Gastrocnemius medialis (tissue), 4 donors: Measurements from ENCODE around the gene LRRC15.

Experiments
- POLR2A ChIP-seq, 2 donors: fragments of 450-650 bp; IDR thresholded peaks; one replicate each; pipeline ENCODE4 v1.6.1; 2017; ENCODE audit warnings: antibody characterized with exemption in 2 of 2, mild to moderate bottlenecking in 2 of 2, moderate library complexity in 2 of 2
- TF ChIP-seq, protein P1 (sequence below), 5 experiments: fragments of 450-650 bp in 3 of 5; fragments of 200-600 bp in 2 of 5; sonication (generic) in 2 of 5; IDR thresholded peaks in 4 of 5; conservative IDR thresholded peaks in 1 of 5; 1 replicate in 4 of 5; 2 replicates in 1 of 5; pipeline ENCODE4 v1.5.1; 2016 to 2019; ENCODE audit warnings: antibody characterized with exemption in 5 of 5, mild to moderate bottlenecking in 3 of 5, moderate library complexity in 3 of 5

GRCh38 chr3:194399166-194399565, 29.6 kb upstream of the LRRC15 start, which contains the start of gene GP5:
- TF ChIP-seq POLR2A (IDR thresholded peaks at IDR 0.05), result no peak
- TF ChIP-seq, protein P1, sequence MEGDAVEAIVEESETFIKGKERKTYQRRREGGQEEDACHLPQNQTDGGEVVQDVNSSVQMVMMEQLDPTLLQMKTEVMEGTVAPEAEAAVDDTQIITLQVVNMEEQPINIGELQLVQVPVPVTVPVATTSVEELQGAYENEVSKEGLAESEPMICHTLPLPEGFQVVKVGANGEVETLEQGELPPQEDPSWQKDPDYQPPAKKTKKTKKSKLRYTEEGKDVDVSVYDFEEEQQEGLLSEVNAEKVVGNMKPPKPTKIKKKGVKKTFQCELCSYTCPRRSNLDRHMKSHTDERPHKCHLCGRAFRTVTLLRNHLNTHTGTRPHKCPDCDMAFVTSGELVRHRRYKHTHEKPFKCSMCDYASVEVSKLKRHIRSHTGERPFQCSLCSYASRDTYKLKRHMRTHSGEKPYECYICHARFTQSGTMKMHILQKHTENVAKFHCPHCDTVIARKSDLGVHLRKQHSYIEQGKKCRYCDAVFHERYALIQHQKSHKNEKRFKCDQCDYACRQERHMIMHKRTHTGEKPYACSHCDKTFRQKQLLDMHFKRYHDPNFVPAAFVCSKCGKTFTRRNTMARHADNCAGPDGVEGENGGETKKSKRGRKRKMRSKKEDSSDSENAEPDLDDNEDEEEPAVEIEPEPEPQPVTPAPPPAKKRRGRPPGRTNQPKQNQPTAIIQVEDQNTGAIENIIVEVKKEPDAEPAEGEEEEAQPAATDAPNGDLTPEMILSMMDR (IDR thresholded peaks at IDR 0.05 in 4 of 5, conservative IDR thresholded peaks at IDR 0.05 in 1 of 5), result no peak
